H1 (cell line): ENCODE results near the gene ZNF292.

ENCODE experiments used
- CHD2 ChIP-seq: IDR thresholded peaks from 2 replicates; pipeline ENCODE4 v1.6.1; 2012; ENCODE audit warnings: low read length, improper control_type of control experiment
- CTCF ChIP-seq, 3 experiments: IDR thresholded peaks; 1 replicate in 2 of 3; 2 replicates in 1 of 3; pipeline versions ENCODE4 v1.5.1 to v1.6.1; 2011; ENCODE audit warnings: low read length in 3 of 3, mild to moderate bottlenecking in 3 of 3, inconsistent platforms in 2 of 3, low read depth in 1 of 3, moderate library complexity in 1 of 3; ENCODE audit not compliant: insufficient read depth in 1 of 3; ENCODE audit errors: control extremely low read depth in 1 of 3
- EZH2 ChIP-seq: fragments of 200-600 bp; sonication (generic); IDR thresholded peaks from 2 replicates; pipeline ENCODE4 v1.7.1; 2012; ENCODE audit warnings: low read depth, mild to moderate bottlenecking, moderate library complexity, low read length, inconsistent platforms; ENCODE audit not compliant: severe bottlenecking
- NRF1 ChIP-seq: IDR thresholded peaks from 2 replicates; pipeline ENCODE4 v1.6.1; 2011; ENCODE audit warnings: mild to moderate bottlenecking, low read depth, low read length, improper control_type of control experiment
- POU5F1 ChIP-seq: IDR thresholded peaks from 2 replicates; pipeline ENCODE4 v1.6.1; 2011; ENCODE audit warnings: low read depth, mild to moderate bottlenecking, low read length, moderate library complexity
- SRF ChIP-seq: IDR thresholded peaks from 2 replicates; pipeline ENCODE4 v1.6.1; 2011; ENCODE audit warnings: mild to moderate bottlenecking, low read depth, low read length, moderate library complexity

GRCh38 chr6:87181903-87182302 lies 26.5 kb downstream of the ZNF292 start:
- TF ChIP-seq EZH2, result no peak
- TF ChIP-seq SRF, result no peak
- no peak for TF ChIP-seq NRF1
- no peak for TF ChIP-seq CTCF (IDR thresholded peaks at IDR 0.05; ENCODE audit: control extremely low read depth in 1 of 3, insufficient read depth in 1 of 3, low read depth in 1 of 3, low read length in 3 of 3)
- TF ChIP-seq POU5F1, result no peak
- no peak for TF ChIP-seq CHD2
